HG03558 (cell line): ENCODE results near the gene DRICH1.
"Not testable (repeated sequence)": the region's sequence is repeated elsewhere in the genome, so short reads cannot be mapped to it uniquely, and the experiment has no call there.

Source experiments
- ATAC-seq: cut with Tn5 transposase; IDR thresholded peaks from one replicate; pipeline ENCODE4 v1.9.1; 2021; ENCODE audit warnings: moderate number of reproducible peaks; ENCODE audit not compliant: unreplicated experiment; ENCODE audit errors: extremely low read depth

Gene DRICH1

DNA sequence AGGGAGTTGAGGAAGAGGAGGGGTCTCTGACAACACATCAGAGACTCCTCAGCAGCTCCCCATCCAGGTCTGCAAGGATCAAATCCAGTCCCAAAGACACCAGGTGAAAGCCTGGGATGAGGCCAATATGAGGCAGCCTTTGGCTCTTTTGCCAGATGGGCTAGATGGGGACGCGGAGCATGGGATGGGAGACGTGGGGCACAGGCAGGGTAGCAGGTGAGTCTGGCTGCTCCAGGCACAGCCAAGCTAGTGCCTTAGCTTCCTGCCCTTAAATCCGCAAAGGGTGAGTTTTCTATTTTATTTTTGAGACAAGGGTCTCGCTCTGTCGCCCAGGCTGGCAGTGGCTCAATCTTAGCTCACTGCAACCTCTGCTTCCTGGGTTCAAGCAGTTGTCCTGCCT, 19.6 kb upstream of the DRICH1 start:
- ATAC-seq: no peak

DNA sequence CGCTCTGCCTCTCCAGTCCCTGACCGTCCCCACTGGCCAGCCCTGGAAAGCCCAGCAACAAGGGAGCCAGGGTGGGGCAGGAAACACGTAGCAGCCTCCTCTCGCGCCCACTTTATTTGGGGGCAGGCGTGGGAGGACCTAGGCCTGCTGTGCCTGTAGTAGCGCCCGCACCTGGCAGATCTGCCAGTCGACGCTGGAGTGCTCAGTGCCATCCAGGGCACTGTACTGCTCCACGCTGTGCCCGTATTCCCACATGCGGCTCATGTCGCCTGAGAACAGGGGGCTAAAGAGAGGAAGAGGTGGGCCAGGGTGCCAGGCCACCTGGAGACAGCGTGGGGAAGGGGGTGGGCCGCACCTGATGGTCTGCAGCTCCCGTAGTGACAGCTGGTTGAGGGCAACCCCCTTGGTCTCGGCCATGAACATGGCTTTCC, 17.0 kb upstream of the DRICH1 start:
- ATAC-seq: no peak

DNA sequence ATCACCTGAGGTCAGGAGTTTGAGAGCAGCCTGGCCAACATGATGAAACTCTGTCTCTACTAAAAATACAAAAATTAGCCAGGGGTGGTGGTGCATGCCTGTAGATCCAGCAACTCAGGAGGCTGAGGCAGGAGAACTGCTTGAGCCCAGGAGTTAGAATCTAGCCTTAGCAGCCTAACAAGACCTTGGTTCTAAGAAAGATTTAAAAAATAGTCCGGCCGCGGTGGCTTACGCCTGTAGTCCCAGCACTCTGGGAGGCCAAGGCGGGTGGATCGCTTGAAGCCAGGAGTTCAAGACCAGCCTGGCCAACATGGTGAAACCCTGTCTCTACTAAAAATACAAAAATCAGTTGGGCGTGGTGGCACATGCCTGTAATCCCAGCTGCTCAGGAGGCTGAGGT, 14.4 kb upstream of the DRICH1 start:
- ATAC-seq: not testable (repeated sequence)

DNA sequence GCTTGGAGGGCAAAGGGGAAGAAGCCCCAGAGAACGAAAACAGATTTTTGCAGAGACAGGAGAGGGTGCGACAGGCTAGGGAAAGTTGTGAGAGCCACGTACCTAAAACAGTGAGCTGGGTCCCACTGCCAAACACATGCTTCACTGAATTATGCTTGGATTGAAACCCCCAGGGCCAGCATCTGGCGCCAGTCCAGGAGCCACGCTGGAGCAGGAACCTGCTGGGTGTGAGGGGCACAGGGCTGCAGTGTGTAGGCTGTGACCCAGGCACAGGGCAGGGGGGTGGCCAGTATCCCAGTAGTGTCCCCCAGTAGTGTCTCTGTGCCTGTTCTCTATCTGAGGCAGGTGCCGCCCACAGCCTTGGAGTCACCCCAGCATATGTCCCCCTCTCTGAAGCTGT, 8.1 kb upstream of the DRICH1 start:
- not testable (repeated sequence) for ATAC-seq

DNA sequence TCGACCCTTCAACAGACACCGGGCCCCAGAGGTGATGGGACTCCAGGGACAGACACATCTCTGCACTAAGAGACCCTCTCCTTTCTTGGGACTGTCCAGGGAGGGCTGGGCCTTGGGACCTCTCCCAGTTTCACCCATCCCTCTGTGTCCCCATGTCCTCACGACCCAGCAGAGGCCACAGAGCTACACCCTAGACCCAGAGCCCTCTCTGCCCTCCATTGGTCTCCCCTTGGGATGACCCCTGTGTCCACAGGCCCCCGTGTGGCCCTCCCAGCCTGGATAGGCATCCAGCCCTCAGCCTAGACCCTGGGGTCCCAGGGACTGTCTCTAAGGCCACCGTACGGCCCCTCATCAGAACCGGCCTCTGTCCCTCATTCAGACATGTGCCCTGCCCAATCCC, 7.5 kb upstream of the DRICH1 start:
- ATAC-seq: no peak

DNA sequence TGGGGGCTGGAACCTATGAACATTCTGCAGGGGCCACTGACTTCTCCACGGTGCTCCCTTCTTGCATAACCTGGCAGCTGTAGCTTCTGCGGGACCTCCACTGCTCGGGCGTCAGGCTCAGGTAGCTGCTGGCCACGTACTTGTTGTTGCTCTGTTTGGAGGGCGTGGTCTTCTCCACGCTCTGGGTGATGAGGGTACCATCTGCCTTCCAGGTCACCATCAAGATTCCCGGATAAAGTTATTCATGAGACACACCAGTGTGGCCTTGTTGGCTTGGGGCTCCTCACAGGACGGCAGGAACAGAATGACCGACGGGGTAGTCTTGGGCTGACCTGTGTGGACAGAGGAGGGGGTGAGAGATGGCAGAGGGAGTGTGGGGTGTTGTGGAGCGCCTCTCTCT, 6.5 kb upstream of the DRICH1 start:
- no peak for ATAC-seq

DNA sequence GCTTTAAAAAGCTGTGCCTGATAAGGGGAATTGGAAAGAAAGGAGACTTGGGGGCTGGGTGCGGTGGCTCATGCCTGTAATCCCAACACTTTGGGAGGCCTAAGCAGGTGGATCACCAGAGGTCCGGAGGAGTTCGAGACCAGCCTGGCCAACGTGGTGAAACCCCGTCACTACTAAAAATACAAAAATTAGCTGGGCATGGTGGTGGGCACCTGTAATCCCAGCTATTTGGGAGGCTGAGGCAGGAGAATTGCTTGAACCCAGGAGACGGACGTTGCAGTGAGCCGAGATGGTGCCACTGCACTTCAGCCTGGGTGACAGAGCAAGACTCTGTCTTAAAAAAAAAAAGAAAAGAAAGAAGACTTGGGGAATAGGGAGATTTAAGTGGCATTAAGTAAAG, 3.2 kb upstream of the DRICH1 start:
- not testable (repeated sequence) for ATAC-seq

DNA sequence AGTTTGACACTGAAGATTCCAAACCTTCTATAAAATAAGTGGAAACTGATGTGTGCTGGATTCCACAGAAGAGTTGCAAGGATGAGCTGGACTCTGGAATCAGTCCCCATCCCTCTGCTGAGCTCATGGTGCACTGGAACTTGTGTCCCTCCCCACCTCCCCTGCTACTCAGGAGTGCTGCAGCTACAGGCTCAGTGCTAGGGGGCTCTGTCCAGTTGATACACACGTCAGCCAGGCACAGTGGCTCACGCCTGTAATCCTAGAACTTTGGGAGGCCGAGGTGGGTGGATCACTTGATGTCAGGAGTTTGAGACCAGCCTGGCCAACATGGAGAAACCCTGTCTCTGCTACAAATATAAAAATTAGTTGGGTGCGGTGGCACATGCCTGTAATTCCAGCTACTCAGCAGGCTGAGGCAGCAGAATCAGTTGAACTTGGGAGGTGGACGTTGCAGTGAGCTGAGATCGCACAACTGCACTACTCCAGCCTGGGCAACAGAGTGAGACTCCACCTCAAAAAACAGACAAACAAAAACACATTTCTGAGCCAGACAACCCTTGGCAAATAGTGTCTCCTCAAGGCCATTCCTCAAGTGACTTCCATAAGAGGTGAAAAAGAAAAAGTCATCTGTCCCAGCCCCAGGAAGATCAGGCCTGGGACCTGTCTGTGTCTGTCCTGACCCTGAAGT, 3.9 kb downstream of the DRICH1 start:
- ATAC-seq: not testable (repeated sequence)

DNA sequence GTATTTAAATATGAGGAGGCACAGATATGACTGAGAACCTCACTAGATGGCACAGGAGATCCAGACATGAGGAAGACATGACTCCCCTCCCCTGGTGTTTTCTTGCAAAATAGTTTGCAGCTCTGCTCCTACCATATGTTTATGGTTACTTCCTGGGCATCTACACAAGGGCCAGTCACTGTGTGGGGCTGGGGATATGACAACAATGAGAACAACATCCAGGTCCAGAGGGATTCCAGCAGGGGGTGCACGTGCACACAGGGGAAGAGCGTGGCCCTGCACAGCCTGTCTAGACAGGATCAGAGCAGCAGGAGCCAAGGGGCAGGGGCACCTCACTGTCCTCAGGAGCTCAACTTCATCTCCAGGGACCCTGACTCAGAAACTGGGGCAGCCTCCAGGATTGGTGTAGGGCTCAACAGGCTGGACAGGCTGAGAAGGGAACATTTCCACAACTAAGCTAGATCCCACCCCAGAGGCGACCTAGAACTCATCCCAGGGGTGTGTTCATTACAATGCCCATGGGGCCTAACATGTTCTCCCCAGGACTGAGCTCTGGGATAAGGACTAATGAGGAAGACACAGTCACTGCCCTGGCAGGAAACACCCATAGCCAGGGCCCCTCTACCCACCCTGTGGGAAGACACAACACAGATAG, 4.6 kb downstream of the DRICH1 start:
- ATAC-seq: not testable (repeated sequence)

DNA sequence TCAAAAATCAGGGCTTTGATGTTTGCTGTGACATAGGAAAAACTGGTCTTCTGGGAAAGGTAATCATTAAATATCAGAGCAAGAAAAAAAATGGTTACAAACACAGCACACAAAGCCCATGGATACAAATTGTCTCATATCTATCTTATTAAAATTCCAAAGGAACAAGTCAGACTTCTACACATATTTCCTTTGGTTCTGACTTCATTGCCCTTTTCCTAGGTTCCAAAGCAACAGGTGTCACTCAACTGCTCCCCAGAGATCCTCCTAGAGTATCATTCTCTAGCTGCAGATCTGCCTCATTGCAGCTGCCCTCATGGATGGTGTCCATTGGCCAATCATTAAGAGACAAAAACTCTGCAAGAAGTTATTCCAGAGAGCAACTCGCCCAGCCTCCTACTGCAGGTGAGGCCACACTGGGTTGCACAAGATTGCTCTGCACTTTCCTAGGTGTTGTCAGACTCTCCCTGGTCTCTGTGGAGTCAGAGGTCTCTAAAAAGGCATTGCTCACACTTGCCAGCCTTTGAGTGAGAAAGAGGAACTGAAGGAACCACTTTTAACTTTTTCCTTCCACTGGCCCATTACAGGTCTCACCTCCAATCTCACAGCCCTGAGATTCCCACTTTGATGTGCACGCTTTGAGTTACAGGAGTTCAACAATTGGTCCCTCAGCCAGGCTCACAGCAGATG, 5.7 kb downstream of the DRICH1 start:
- no peak for ATAC-seq

DNA sequence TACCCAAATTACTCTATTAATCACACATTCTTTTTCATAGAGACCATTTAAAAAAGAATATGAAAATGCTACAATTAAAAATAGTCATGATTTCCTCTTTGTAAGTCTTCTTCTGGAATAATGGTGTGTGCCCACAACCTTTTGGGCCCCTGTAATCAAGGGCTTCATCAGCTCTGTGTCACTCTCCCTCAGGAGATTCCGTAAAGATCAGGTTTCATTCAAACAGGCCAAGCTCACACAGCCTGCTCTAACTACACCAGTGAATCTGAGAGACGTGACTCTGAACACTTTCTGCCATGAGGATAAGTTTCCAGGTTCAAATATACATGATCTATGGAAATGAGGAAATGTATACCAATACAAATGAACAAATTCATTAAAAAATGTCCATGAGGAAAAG, 9.5 kb downstream of the DRICH1 start:
- ATAC-seq: no peak

DNA sequence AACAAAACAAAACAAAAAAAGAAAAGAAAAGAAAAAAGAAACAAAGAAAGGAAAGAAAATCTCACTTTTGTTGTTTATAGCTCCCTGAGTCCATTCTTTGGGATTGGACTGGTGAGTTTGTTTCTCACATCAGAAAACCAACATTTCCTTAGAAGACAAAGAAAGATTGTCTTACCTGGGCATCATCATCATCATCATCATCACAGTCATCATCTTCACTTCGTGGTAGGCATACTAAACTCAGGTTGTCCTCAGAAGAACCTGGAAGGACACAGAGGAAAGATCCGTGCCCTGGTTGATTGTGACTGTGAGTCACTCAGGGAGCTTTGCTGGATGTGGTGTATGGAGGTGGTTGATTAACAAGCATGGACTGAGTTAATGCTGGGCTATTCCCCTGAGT, 10.2 kb downstream of the DRICH1 start:
- not testable (repeated sequence) for ATAC-seq

DNA sequence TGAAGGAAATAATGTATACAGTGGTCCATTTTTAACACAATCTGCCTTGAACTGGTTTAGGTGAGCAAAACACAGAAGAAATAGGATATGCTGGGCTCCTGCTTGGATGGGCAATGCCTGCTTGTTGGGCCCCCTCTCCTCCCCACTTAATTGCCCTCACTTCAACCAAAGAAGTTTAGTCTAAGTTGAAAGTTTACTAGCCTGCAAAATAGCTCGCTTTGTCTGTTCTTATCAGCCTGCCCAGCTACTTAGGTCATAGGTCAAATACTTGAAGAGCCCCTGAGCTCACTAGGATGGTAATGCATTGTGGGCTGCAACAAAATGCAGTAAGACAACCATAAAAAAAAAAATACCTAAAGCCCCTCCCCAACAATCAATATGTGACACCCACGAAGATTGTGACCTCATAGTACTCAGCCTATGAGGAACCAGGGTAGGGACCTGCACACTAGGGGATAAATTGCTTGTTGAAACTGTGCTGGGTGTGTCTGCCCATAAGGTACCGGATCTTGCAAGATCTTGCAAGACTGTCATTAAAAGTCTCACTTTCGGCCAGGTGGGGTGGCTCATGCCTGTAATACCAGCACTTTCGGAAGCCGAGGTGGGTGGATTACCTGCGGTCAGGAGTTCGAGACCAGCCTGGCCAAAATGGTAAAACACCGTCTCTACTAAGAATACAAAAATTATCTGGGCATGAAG, 10.9 kb downstream of the DRICH1 start:
- ATAC-seq: no peak

DNA sequence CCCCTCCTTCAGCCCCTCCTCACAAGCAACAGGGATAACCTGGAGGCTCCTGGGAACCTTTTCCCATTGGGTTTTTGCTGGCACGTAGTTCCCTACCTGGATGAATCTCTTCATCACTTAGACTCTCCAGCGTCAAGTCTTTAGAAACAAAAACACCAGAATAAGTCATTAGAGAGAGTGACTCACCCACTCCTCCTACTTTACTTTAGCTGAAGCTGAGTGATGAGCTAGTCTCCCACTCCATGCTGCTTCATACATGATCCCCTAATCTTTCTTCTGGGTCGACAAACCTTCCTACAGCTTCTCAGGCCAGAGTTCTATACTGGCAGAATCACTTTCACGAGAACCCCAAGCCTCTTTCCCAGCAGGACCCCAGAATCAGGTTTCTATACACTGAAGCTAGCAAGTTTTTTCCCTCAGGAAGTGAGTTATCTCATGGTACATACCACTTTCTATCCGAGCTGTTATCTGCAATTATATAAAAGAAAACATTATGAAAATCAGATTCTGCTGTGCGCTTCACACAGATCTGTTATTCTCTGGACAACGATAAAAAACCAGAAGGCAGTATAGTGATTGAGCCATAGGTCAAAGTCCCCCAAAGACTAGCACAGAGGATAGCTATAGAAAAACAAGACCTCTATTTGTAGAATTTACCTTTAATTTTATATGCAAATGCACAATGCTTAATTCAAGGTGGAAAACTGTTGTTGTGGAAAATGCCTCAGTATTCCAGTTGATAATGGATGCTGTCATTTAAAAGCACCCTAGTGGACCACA, 18.7 kb downstream of the DRICH1 start:
- no peak for ATAC-seq

DNA sequence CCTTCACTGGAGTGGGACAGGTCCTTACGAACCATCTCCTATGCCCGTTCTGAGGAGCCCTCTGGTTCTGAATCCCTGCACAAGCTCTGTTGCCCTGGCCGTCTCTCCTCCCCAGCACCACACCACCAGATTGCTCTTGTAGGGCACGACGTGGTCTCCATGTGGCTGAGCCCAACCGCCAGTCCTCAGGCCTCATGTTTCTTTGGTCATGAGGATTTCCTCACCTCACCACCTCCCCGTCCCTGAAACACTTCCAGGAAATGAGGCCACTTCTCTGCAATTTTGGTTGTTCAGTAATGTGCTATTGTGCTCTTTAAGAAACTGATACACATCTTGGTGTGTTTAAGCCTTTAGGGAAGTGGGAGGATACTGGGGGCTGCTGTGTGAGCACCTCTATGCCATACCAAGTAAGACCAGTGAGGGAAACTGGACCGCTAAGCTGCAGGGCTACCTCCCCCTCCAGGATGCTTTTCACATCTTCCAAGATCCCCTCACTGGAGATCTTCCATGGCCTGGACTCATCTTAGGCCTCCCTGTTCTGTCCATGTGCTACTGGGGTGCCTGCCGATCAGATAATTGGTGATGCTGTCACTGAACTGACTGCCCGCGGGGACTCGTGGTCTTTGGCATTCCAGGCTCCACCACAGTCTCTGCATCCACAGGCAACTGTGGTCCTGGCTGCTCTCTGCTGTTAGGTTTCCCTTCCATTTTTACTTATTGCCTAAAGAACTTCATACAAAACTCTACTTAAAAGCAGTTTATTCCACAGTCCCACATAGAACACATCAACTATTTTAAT, 21.9 kb downstream of the DRICH1 start:
- no peak for ATAC-seq

DNA sequence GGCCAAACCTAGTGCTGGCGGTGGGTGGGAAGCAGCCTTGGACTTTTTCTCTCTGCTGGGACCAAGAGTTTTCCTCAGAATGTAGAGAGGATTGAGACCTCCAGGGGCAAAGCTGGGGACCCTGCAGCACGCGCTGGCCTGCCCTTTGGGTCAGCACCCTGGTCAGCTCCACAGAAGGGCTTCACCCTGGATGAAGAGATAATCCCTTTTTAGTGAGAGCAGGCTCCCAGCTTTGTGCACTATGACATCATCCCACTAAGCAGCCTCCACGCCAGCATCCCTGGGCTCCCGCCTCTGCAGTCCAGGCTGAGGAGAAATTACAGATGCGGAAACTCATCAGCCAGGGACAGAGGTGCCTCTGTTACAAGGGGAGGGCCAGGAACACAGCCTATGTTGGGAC, 23.5 kb downstream of the DRICH1 start:
- ATAC-seq: no peak

DNA sequence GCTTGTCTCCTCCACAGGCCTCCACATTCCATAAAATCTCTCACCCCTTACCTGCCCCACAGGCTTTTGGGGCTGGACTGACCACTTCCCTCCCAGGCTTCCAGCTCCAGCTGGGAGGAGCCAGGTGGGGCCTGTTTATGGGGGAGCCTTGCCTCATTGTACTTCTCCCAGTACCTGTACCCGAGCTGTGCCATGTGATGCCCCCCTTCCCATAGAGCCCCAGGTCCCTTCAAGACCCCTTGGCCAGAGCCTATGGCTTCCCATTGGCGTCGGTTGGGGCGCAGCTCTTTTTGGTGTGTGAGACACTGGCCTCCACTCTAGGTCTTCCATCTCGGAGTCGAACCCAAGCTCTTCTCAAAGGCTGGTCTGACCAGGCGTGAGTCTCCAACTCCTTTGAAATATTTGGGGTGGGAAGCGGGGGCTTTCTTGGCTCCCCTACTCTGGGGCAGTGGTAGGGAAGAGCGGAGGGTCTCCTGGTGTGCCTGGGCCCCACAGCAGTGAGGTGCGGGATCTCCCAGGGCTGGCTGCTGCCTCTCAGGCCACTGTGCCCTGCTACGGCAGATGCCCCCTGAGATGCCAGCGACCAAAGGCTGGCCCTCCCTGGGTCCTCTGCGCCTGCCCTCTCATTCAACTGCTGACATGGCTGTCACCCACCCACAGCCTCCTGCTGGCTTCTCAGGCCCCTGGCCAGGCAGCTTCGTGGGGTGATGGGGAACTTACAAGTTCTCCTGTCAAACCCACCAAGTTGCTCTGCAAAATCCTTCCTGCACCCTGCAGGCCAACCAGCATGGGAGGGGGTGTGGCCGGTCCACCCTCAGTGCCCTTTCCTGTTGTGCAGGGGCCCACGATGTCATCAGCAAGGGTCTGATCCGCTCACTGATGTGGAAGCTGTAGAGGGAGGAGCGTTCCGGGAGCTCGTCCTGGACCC, 25.7 kb downstream of the DRICH1 start:
- ATAC-seq: no peak

DNA sequence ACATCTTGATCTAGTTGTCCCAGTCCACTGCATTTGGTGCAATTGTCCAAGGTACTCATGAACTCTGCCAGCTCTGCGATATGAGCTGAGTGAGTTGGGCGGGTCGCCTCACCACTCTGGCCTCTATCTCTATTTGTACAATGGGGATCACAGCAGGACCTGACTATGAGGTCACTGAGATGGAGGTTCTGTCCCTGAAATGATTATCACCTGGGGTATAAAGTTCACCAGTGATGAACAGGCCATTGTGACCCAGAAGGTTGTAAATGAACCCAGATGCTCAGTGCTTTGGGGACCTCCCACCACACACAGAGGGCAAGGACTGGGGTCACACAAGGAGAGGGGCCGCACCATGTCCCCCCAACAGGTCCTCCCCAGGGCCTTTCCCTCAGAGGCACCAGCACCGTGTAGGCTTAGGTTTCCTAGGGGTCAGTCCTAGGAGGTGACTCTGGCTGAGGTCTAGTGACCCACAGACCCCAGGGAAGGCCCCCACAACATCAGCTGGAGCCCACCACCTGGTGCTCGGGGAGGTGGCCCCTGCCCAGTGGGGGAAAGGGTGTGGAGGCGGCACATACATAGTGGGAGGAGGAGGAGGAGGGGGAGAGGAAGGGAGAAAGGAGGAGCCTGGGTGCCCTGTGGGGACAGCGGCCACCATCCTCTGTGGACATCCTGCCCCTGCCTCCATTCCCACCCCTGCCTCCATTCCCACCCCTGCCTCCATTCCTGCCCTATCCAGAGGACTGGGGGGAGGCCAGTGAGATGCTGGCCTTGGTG, 27.0 kb downstream of the DRICH1 start:
- no peak for ATAC-seq
